ENCODE measurements around the gene ZXDC. TPM values are rescaled to one million over a fixed set of nuclear protein-coding genes. Genes with fewer than 3 reads are reported as not detected.

ZXDC gene
- total and polyA plus RNA-seq, 2 donors (not counting 1 experiment from before 2014, with no cell fraction given): 38.9 to 70.9 TPM

GRCh38 chr3:126482503-126483255, 7.0 kb upstream of the ZXDC start:
- no peak overlapping the region for H3K27ac Mint-ChIP-seq
- peaks cover 4% of the 10 kb centered on the region for H3K27me3 Mint-ChIP-seq
- no peak overlapping the region for H3K27ac ChIP-seq (ENCODE audit: low read length in 2 of 2)
- H3K36me3 ChIP-seq (replicated peaks in 1 of 2; ENCODE audit: control extremely low read depth in 1 of 2, control insufficient read depth in 1 of 2, extremely low read depth in 1 of 2, insufficient read depth in 2 of 2, low read length in 1 of 2): no peaks in the 10 kb centered on the region
- H3K27me3 ChIP-seq (replicated peaks in 1 of 4; ENCODE audit: control extremely low read depth in 1 of 4, control insufficient read depth in 3 of 4, insufficient read depth in 4 of 4, low read length in 3 of 4): no peaks in the 10 kb centered on the region
- no peak for TF ChIP-seq CTCF (IDR thresholded peaks at IDR 0.05)
- no peak for TF ChIP-seq EZH2 (IDR thresholded peaks at IDR 0.05; ENCODE audit: borderline replicate concordance, insufficient read depth, low read depth, low read length, poor library complexity, severe bottlenecking)
- H3K4me2 ChIP-seq (replicated peaks; ENCODE audit: low read depth, low read length, poor library complexity, severe bottlenecking): no peak overlapping the region
- H3K4me3 Mint-ChIP-seq: no peak overlapping the region
- no peak for ATAC-seq (ENCODE audit: low read depth)
- ChIA-PET CTCF (no interaction called here), POLR2A (no interaction called here)
- peaks cover 5 to 6% of the 10 kb centered on the region in 2 donors for H3K4me1 ChIP-seq (ENCODE audit: control insufficient read depth in 2 of 2, insufficient read depth in 2 of 2, low read length in 2 of 2)
- no peak for DNase-seq
- no peak overlapping the region for H3K9ac ChIP-seq (ENCODE audit: low read length)
- H3K9me3 ChIP-seq (ENCODE audit: control extremely low read depth in 1 of 3, control insufficient read depth in 2 of 3, insufficient read depth in 1 of 3, low read length in 2 of 3): no peaks in the 10 kb centered on the region
- intact Hi-C loops (cut with micrococcal nuclease): no loop called here
- 80% methylated on average over 15 of the region's 15 CpGs for WGBS (ENCODE audit: insufficient coverage)
- H3K79me2 ChIP-seq (ENCODE audit: control insufficient read depth, insufficient read depth, low read length): no peaks in the 10 kb centered on the region
- peaks cover 3% of the 10 kb centered on the region for H3K4me1 Mint-ChIP-seq
- no peak overlapping the region for H2AFZ ChIP-seq (ENCODE audit: insufficient read depth, low read depth, low read length, poor library complexity, severe bottlenecking)
- H4K20me1 ChIP-seq (ENCODE audit: control insufficient read depth, insufficient read depth, low read length, poor library complexity, severe bottlenecking): no peaks in the 10 kb centered on the region
- no peak overlapping the region for H3K4me3 ChIP-seq (ENCODE audit: control extremely low read depth in 1 of 5, extremely low read depth in 1 of 5, insufficient read depth in 1 of 5, low read depth in 2 of 5, low read length in 4 of 5)
- H3K9me3 Mint-ChIP-seq (ENCODE audit: insufficient read depth): no peaks in the 10 kb centered on the region

GRCh38 chr3:126481808-126482502, 6.3 kb upstream of the ZXDC start:
- DNase-seq (no peak), ATAC-seq (ENCODE audit: low read depth) (no peak)
- 93% methylated on average over 16 of the region's 16 CpGs for WGBS (ENCODE audit: insufficient coverage)
- no peak overlapping the region for H3K27ac Mint-ChIP-seq
- H2AFZ ChIP-seq (ENCODE audit: insufficient read depth, low read depth, low read length, poor library complexity, severe bottlenecking): no peak overlapping the region
- no peaks in the 10 kb centered on the region for H3K36me3 ChIP-seq (replicated peaks in 1 of 2; ENCODE audit: control extremely low read depth in 1 of 2, control insufficient read depth in 1 of 2, extremely low read depth in 1 of 2, insufficient read depth in 2 of 2, low read length in 1 of 2)
- no peaks in the 10 kb centered on the region for H3K79me2 ChIP-seq (ENCODE audit: control insufficient read depth, insufficient read depth, low read length)
- no peak overlapping the region for H3K9ac ChIP-seq (ENCODE audit: low read length)
- no peaks in the 10 kb centered on the region for H3K27me3 ChIP-seq (replicated peaks in 1 of 4; ENCODE audit: control extremely low read depth in 1 of 4, control insufficient read depth in 3 of 4, insufficient read depth in 4 of 4, low read length in 3 of 4)
- no peak overlapping the region for H3K4me3 ChIP-seq (ENCODE audit: control extremely low read depth in 1 of 5, extremely low read depth in 1 of 5, insufficient read depth in 1 of 5, low read depth in 2 of 5, low read length in 4 of 5)
- no peak overlapping the region for H3K4me2 ChIP-seq (replicated peaks; ENCODE audit: low read depth, low read length, poor library complexity, severe bottlenecking)
- TF ChIP-seq CTCF (IDR thresholded peaks at IDR 0.05) (no peak), EZH2 (IDR thresholded peaks at IDR 0.05; ENCODE audit: borderline replicate concordance, insufficient read depth, low read depth, low read length, poor library complexity, severe bottlenecking) (no peak)
- intact Hi-C loops (cut with micrococcal nuclease): no loop called here
- no peak overlapping the region for H3K4me3 Mint-ChIP-seq
- no peaks in the 10 kb centered on the region for H3K9me3 Mint-ChIP-seq (ENCODE audit: insufficient read depth)
- CTCF ChIA-PET: no interaction called here
- POLR2A ChIA-PET: no interaction called here
- peaks cover 4% of the 10 kb centered on the region for H3K27me3 Mint-ChIP-seq
- peaks cover 2% of the 10 kb centered on the region for H3K4me1 Mint-ChIP-seq
- H3K4me1 ChIP-seq (ENCODE audit: control insufficient read depth in 2 of 2, insufficient read depth in 2 of 2, low read length in 2 of 2): peaks cover under 1% of the 10 kb centered on the region in 2 donors
- H3K9me3 ChIP-seq (ENCODE audit: control extremely low read depth in 1 of 3, control insufficient read depth in 2 of 3, insufficient read depth in 1 of 3, low read length in 2 of 3): no peaks in the 10 kb centered on the region
- H4K20me1 ChIP-seq (ENCODE audit: control insufficient read depth, insufficient read depth, low read length, poor library complexity, severe bottlenecking): no peaks in the 10 kb centered on the region
- no peak overlapping the region for H3K27ac ChIP-seq (ENCODE audit: low read length in 2 of 2)
